ENCODE measurements around the gene FAM177B.
"Not testable (repeated sequence)": the region's sequence is repeated elsewhere in the genome, so short reads cannot be mapped to it uniquely, and the experiment has no call there.

FAM177B gene

DNA sequence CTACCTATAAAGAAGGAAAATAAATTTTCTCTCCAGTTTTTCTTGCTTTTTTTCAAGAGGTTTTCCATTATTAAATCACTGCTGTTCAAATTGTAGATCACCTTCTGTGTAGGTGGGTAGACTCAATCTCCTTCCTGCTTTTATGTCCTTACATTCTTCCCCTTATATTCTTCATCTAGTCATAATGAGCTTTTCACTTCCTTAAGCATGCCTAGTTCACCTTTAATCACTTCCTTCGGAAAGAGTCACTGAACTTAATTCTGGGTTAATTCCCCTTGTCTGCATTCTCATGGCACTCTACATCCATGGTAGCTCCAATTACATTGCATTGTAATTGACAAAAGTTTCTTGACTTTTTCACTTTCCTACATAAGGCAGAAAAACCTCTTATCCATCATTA, 6.1 kb upstream of the FAM177B start:
- Mint-ChIP-seq H3K27ac (peak overlapping the region; percentile 41), H3K4me3 (no peak overlapping the region), H3K4me1 (peaks cover 10% of the 10 kb centered on the region), H3K27me3 (no peaks in the 10 kb centered on the region), H3K9me3 (no peaks in the 10 kb centered on the region), H3K36me3 (peaks cover 19% of the 10 kb centered on the region)

DNA sequence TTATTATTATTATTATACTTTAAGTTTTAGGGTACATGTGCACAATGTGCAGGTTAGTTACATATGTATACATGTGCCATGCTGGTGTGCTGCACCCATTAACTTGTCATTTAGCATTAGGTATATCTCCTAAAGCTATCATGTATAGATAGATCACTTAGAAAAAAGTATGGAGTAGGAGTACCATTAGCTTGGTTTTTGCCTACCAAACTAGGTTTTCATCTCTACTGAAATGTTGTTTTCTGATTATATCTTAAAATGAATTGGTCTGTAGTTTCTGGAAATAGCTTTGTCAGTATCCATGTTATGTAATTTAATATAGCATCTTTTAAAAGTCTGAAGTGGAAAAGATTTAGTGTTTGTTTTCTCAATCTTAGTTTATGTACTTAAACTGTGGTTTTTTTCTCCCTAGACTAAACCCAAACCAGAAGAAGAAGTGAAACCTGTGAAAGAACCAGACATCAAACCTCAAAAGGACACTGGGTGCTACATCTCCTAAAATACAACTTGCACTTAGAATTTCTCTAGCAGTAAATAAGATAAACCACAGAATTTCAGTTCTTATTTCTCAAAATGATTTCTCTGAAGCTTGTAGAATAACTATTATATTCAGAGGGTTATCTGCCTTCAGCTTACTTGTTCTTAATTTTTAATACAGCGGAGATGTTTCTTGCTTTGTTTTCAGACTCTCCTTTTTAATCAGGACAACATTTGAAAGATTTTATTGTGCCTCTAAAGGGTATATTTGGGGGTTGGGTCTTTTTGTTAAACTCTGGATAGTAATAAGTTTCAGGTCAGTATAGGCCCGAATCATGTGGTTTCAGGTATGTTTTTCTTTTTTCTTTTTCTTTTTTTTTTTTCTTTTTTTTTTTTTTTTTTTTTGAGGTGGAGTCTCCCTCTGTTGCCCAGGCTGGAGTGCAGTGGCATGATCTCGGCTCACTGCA, 4.5 kb upstream of the FAM177B start:
- Mint-ChIP-seq H3K27me3 (no peaks in the 10 kb centered on the region), H3K27ac (peak overlapping the region; percentile 3), H3K4me3 (no peak overlapping the region), H3K9me3 (no peaks in the 10 kb centered on the region), H3K4me1 (peaks cover 10% of the 10 kb centered on the region), H3K36me3 (peaks cover 19% of the 10 kb centered on the region)

DNA sequence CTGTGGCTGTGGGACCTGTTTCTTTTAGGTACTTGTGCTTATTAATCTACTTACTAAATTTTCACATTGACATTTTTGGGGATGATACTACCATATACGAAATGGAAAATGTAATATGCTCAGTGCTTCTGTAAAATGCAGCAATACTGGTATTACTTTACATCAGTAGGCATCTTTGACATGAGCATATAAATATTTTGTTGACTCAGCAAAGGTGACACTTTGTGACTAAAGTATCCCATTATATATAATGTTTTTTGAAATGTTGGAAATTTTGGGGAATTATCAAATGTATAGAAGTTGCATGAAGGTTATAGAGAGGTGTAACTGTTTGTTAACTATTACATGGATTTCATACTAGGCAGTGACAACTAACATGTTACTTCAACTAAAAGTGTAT, 2.3 kb upstream of the FAM177B start:
- Mint-ChIP-seq H3K9me3 (no peaks in the 10 kb centered on the region), H3K4me1 (peaks cover 5% of the 10 kb centered on the region), H3K36me3 (peaks cover 17% of the 10 kb centered on the region), H3K27me3 (no peaks in the 10 kb centered on the region), H3K27ac (no peak overlapping the region), H3K4me3 (no peak overlapping the region)

DNA sequence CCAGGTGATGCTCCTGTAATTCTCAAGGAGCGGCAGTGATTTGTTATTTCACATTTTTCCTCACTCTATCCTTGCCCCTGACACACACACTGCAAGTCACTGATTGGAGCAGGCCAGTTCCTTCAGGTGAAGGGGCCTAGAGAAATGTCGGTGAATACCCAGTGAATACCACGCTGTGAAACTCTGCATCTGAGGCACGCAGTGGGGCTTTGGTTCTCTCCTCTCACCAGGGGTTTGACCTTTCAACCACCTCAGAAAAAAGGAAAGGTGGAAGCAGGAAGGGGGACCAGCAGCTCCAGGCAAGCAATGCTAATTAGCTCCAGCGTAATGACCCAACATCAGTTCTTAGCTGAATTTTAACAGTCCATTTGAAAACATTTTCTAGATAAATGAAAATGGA, 532 bp upstream of the FAM177B start:
- Mint-ChIP-seq H3K27ac (no peak overlapping the region), H3K27me3 (no peaks in the 10 kb centered on the region), H3K4me1 (no peaks in the 10 kb centered on the region), H3K9me3 (no peaks in the 10 kb centered on the region), H3K4me3 (no peak overlapping the region), H3K36me3 (peaks cover 9% of the 10 kb centered on the region)

DNA sequence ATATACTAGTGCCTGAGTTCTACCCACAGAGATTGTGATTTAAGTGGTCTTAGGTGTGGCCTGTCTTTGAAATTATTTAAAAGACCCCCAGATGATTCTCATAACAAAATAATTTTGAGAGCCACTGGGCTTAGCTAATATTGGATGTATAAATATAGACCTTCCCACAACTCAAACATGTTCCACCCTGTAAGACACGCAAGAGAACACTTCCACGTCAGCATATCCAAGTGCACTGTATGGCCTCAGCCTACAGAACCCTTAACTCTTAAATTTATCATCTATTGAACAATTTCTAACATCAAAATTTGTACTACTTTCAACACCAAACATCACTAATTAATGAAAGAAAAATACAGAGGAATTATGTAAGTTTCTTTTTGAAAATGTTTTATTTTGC, 2.5 kb downstream of the FAM177B start:
- Mint-ChIP-seq H3K27me3 (no peaks in the 10 kb centered on the region), H3K9me3 (no peaks in the 10 kb centered on the region), H3K4me1 (no peaks in the 10 kb centered on the region), H3K4me3 (no peak overlapping the region), H3K27ac (no peak overlapping the region), H3K36me3 (peaks cover under 1% of the 10 kb centered on the region)

DNA sequence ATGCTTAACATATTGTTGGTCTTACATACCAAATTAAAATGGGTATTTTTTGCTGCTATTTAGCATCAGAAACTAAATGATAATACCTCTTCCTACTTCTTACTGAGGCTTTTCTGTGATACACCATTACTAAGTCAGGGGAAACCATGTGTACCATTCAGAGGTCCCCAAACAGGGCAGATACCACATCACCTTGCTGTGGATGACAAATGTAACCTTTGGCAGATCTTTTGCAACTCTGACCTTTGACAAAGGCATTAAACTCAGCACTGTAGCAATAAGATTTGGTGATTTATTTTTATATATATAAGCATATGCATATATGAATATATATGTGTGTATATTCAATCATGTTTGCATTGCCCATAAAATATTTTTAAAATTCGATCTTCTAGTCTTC, 2.9 kb downstream of the FAM177B start:
- no peak overlapping the region for H3K27ac Mint-ChIP-seq
- H3K27me3 Mint-ChIP-seq: no peaks in the 10 kb centered on the region
- no peaks in the 10 kb centered on the region for H3K9me3 Mint-ChIP-seq
- no peaks in the 10 kb centered on the region for H3K4me1 Mint-ChIP-seq
- no peak overlapping the region for H3K4me3 Mint-ChIP-seq
- no peaks in the 10 kb centered on the region for H3K36me3 Mint-ChIP-seq

DNA sequence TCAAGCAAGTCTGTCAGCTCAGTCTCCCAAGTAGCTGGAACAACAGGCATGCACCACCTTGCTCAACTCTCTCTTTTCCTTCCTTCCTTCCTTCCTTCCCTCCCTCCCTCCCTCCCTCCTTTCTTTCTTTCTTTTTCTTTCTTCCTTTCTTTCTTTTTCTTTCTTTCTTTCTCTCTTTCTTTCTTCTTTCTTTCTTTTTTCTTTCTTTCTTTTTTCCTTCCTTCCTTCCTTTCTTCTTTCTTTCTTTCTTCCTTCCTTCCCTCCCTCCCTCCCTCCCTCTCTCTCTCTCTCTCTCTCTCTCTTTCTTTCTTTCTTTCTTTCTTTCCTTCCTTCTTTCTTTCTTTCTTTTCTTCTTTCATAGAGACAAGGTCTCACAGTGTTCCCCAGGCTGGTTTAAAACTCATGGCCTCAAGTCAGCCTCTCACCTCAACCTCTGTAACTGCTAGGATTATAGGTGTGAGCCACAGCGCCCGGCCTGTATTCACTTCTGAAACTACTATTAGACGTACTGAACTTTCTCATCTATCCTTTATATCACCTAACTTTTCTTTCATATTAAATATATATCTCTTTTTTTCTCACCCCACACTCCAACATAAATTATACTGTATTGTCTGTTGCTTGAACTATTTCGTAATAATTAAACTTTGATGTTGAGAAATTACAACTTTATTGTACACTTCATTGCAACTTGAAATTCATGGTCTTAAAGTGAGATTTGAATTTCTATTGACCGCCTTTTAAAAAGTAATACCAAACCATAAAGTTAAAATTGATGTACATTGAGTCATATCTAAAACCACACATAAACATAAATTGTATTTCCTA, 4.8 kb downstream of the FAM177B start:
- not testable (repeated sequence) for H3K36me3 Mint-ChIP-seq, H3K4me3 Mint-ChIP-seq, H3K27ac Mint-ChIP-seq, H3K27me3 Mint-ChIP-seq, H3K4me1 Mint-ChIP-seq, H3K9me3 Mint-ChIP-seq

DNA sequence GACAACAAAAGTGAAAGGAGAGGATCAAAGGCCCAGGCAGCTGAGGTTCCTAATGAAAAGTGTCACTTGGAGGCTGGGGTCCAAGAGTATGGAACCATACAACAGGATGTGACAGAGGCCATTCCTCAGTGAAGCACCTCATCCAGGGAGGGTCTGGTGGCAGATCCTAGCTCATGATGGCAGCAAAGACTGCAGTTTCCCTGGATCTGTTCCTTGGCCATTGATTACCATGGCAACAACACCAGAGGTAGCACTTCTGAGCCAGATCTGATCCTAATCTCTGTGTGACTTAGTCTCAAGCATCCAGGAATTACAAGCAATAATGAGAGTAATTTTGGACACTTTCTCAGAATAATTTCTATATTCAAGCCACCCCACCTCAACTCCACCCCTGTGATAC, 12.9 kb downstream of the FAM177B start:
- H3K4me3 Mint-ChIP-seq: no peak overlapping the region
- H3K9me3 Mint-ChIP-seq: no peaks in the 10 kb centered on the region
- no peak overlapping the region for H3K27ac Mint-ChIP-seq
- no peaks in the 10 kb centered on the region for H3K27me3 Mint-ChIP-seq
- H3K4me1 Mint-ChIP-seq: no peaks in the 10 kb centered on the region
- H3K36me3 Mint-ChIP-seq: no peaks in the 10 kb centered on the region

DNA sequence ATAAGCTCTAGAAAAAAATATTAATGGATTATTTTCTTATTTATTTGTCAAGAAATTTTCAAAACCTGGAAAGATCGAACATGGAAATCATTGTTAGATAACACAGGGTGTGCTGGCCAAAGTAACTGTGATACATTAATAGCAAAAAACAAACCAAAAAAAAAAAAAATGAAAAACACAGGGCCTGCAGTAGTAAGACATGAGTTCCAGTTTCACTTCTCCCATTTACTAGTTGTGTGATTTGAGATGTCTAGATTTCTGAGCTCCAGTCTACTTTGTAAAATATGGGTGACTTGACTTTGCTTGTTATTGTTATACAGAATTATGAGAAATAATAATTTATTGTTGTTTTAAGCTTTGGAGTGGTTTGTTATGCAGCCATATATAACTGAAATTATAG, 13.6 kb downstream of the FAM177B start:
- no peaks in the 10 kb centered on the region for H3K27me3 Mint-ChIP-seq
- no peak overlapping the region for H3K27ac Mint-ChIP-seq
- H3K36me3 Mint-ChIP-seq: no peaks in the 10 kb centered on the region
- H3K4me3 Mint-ChIP-seq: no peak overlapping the region
- H3K9me3 Mint-ChIP-seq: no peaks in the 10 kb centered on the region
- no peaks in the 10 kb centered on the region for H3K4me1 Mint-ChIP-seq

DNA sequence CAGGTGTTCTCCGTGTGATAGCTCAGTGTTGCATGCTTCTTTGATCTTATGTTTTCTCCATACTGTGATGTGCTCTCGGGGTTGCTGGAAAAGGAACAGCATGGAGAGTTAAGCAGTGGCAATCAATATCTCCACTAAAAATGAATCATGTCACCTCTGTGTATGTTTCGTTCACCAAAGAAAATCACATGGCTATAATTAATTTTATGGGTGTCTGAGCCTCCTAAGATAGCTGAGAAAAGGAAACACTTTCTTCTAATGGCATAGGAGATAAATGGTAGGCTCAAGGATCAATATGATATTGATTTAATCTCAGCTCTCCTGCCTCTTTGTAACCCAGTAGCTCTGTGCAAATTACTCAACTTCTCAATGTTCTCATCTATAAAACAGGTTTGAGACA, 14.3 kb downstream of the FAM177B start:
- no peaks in the 10 kb centered on the region for H3K4me1 Mint-ChIP-seq
- H3K27me3 Mint-ChIP-seq: peaks cover under 1% of the 10 kb centered on the region
- H3K36me3 Mint-ChIP-seq: no peaks in the 10 kb centered on the region
- no peaks in the 10 kb centered on the region for H3K9me3 Mint-ChIP-seq
- no peak overlapping the region for H3K4me3 Mint-ChIP-seq
- H3K27ac Mint-ChIP-seq: no peak overlapping the region

DNA sequence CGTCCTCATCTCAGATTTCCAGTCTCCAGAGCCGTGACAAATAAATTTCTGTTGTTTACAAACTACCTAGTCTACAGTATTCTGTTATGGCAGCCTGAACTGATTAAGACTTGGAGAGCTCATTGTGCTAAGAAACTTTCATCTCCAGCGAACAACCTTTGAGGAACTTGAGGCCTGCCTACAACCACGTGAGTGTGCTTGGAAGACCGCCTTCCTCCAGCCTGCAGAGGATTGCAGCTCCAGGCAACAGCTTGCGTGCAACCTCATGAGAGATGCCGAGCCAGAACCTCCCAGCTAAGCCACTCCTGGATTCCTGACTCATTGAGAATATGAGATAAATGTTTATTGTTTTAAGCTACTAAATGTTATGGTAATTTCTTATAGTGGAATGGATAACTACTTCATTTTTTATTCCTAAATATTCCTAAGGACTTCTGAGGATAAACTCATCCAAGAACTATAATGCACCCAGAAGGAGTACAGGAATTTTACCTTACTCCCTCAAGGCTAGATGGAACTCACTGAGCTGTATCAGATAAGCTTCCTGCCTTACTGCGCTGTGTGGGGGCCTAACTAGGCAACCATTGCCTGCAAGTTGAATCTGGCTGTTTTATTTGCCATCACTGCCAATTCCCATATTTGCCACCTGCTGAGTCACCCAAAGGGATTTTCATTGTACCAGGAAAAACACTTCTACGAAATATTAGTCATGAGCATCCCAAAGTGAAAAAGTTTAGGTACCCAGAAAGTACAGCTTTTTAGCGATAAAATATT, 17.6 kb downstream of the FAM177B start:
- Mint-ChIP-seq H3K4me3 (no peak overlapping the region), H3K4me1 (no peaks in the 10 kb centered on the region), H3K27me3 (peaks cover 3% of the 10 kb centered on the region), H3K36me3 (peaks cover 1% of the 10 kb centered on the region), H3K9me3 (no peaks in the 10 kb centered on the region), H3K27ac (no peak overlapping the region)

DNA sequence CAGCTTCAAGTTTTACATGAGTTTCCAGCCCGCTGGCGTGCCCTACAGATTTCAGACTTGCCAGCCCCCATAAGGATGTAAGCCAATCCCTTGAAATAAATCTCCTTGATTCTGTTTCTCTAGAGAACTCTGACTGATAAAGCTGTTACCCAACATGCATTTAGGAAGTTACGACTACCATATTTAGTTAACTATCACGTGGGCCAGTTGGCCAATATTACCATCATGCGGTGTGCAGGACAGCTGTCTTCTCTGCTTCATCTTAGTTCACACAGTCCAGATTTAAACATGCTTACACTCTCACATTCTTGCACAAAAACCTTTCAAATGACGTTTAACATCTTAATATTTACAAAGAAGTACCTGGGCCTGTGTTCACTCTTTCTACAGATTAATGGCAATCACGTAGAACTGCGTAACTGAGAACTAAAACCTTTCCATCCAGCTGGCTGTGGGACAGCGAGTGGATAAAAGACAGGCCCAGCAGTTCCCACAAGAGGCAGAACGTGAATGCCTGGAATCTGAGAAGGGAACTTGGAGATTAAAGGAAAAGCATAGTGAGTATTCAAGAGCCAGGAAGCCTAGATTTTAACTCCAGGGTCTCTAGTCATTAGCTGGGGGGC, 20.8 kb downstream of the FAM177B start:
- Mint-ChIP-seq H3K4me3 (no peak overlapping the region), H3K9me3 (peaks cover 5% of the 10 kb centered on the region)

DNA sequence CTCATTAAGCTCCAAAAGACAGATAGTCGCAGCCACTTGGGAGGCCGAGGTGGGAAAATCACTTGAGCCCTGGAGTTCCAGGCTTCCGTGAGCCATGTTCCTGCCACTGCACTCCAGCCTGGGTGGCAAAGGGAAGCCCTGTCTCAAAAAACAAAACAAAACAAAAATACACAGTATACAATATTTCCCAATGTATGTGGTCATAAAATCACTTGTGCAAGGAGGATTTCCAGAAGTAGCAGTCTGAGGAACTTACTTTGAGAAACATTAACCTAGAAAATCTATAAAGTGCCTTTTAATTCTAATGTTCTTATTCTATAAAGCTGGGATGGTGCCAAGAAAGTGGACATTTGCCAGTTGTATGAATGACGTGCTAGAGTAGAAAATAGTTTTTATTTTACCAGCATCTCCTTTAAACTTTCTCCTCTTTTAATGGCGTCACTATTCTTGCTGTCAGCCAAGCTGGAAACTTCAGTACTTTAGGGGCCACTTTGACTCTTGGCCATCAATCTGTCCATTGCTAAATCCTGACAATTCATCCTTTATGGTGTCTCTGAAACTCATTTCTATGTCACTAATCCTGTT, 22.5 kb downstream of the FAM177B start:
- no peak overlapping the region for H3K27ac Mint-ChIP-seq
- H3K4me3 Mint-ChIP-seq: no peak overlapping the region
- peaks cover 4% of the 10 kb centered on the region for H3K36me3 Mint-ChIP-seq
- H3K4me1 Mint-ChIP-seq: no peaks in the 10 kb centered on the region
- H3K27me3 Mint-ChIP-seq: peaks cover 7% of the 10 kb centered on the region
- peaks cover 5% of the 10 kb centered on the region for H3K9me3 Mint-ChIP-seq

More for the DNA sequence above, 20.8 kb downstream of the FAM177B start:
- H3K27ac Mint-ChIP-seq: no peak overlapping the region
- peaks cover 7% of the 10 kb centered on the region for H3K27me3 Mint-ChIP-seq
- no peaks in the 10 kb centered on the region for H3K4me1 Mint-ChIP-seq
- peaks cover 4% of the 10 kb centered on the region for H3K36me3 Mint-ChIP-seq

DNA sequence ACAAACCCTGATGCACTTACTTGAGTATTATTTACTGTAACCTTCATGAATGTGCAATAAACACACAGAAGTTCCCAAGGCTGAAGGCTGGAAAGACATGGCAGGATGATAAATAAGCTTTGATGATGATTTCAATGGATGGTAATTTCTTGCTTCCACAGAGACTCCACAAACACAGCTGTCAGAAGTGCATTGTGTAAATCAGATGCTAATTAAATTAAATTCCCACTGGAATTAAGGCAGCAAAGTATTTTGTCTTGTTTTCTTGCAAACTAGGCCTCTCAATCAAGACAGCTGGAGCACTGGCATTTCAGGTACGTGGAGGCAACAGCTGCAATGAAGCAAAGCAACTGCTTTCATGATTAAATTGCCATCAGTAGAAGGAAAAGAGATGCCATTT, 24.1 kb downstream of the FAM177B start:
- H3K4me1 Mint-ChIP-seq: no peaks in the 10 kb centered on the region
- H3K9me3 Mint-ChIP-seq: peaks cover 5% of the 10 kb centered on the region
- H3K36me3 Mint-ChIP-seq: peaks cover 4% of the 10 kb centered on the region
- H3K27me3 Mint-ChIP-seq: peaks cover 9% of the 10 kb centered on the region
- H3K27ac Mint-ChIP-seq: no peak overlapping the region
- H3K4me3 Mint-ChIP-seq: no peak overlapping the region

DNA sequence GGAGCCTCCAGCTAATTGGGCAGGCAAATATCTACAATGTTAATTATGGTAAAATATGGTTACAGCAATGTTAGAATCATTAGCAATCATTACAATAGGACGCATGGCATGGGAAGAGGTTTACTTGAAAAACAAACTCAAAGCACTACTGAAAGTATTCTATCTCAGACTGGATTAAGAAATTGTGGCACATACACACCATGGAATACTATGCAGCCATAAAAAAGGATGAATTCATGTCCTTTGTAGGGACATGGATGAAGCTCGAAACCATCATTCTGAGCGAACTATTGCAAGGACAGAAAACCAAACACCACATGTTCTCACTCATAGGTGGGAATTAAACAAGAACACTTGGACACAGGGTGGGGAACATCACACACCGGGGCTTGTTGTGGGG, 25.2 kb downstream of the FAM177B start:
- not testable (repeated sequence) for H3K4me3 Mint-ChIP-seq, H3K27ac Mint-ChIP-seq

More for the DNA sequence above, 25.2 kb downstream of the FAM177B start:
- not testable (repeated sequence) for H3K9me3 Mint-ChIP-seq, H3K27me3 Mint-ChIP-seq, H3K36me3 Mint-ChIP-seq, H3K4me1 Mint-ChIP-seq
